K562 (cell line): ENCODE data around the gene ST6GALNAC3. TPM values are rescaled to one million over a fixed set of nuclear protein-coding genes. Genes with fewer than 3 reads are reported as not detected.
A peak's percentile ranks its signal among the peaks of the same experiment; 100 is the strongest.

Source experiments
- ATAC-seq: fragments of 200-7000 bp; cut with Tn5 transposase; 3 replicates; pipeline ENCODE4 v1.9.1; 2020; ENCODE audit warnings: moderate library complexity
- BruUV-seq: library from RNA; stranded (reverse); fragments of 400-500 nt; replicated peaks from 2 replicates; lab custom pipeline; 2021; lab: Mats Ljungman, UMichigan
- CTCF ChIA-PET: fragments of 300-600 bp; formaldehyde crosslinking; extraction: SDS; loops from one replicate; lab custom pipeline; 2021; ENCODE audit warnings: low intra/inter-chr PET ratio; lab: Yijun Ruan, JAX
- POLR2A ChIA-PET: fragments of 300-600, 350-650 bp; sonication (Branson Sonifier 250); formaldehyde crosslinking; extraction: SDS; loops from one replicate; lab custom pipeline; 2021; ENCODE audit warnings: antibody characterized with exemption, inconsistent platforms; lab: Yijun Ruan, JAX
- DNase-seq, 4 experiments: peaks; one replicate each; pipeline versions ENCODE4 v3.0.0 to v3.0.0-alpha.2; 2011 to 2018; ENCODE audit warnings: low spot score in 3 of 4, mixed read lengths in 3 of 4; ENCODE audit errors: extremely low read depth in 1 of 4
- FAIRE-seq: peaks from 2 replicates; lab custom pipeline; 2011; peaks lifted over from hg19 to GRCh38; lab: Jason Lieb, UNC
- H2AFZ ChIP-seq: 2 replicates; pipeline ENCODE4 v1.6.0; 2011; ENCODE audit warnings: low read depth, low read length, control low read depth, inconsistent platforms
- H3K27ac ChIP-seq: fragments of 200-600 bp; 3 replicates; pipeline ENCODE4 v1.8.0; 2011; ENCODE audit warnings: low read depth, mild to moderate bottlenecking, control low read depth, inconsistent platforms, low read length, moderate library complexity, mixed read lengths; ENCODE audit errors: extremely low read depth
- H3K27me3 ChIP-seq, 2 experiments: fragments of 300-600 bp in 1 of 2; 2 replicates in 1 of 2; 3 replicates in 1 of 2; pipeline versions ENCODE4 v1.6.0 to v1.8.0; 2011; ENCODE audit warnings: inconsistent platforms in 2 of 2, low read length in 2 of 2, mild to moderate bottlenecking in 1 of 2, mixed read lengths in 1 of 2, moderate library complexity in 1 of 2; ENCODE audit not compliant: control insufficient read depth in 2 of 2, insufficient read depth in 2 of 2
- H3K36me3 ChIP-seq: fragments of 300-600 bp; 3 replicates; pipeline ENCODE4 v1.8.0; 2011; ENCODE audit warnings: mild to moderate bottlenecking, low read length, inconsistent platforms; ENCODE audit not compliant: control insufficient read depth, insufficient read depth
- H3K4me1 ChIP-seq, 2 experiments: fragments of 200-600 bp in 1 of 2; replicated peaks in 1 of 2; 2 replicates in 1 of 2; 3 replicates in 1 of 2; pipeline versions ENCODE4 v1.5.1 to v1.8.0; 2011; ENCODE audit warnings: inconsistent platforms in 2 of 2, low read length in 2 of 2, mild to moderate bottlenecking in 1 of 2, mixed read lengths in 1 of 2, moderate library complexity in 1 of 2; ENCODE audit not compliant: control insufficient read depth in 2 of 2, insufficient read depth in 2 of 2
- H3K4me2 ChIP-seq: 2 replicates; pipeline ENCODE4 v1.6.1; 2011; ENCODE audit warnings: low read length, control low read depth, inconsistent platforms, mixed read lengths; ENCODE audit not compliant: insufficient read depth
- H3K4me3 ChIP-seq: fragments of 200-600 bp; sonication (generic), shearing (Covaris generic); 2 replicates; pipeline ENCODE4 v1.5.1; 2016; ENCODE audit warnings: control low read depth, inconsistent platforms
- H3K79me2 ChIP-seq: fragments of 200-600 bp; 3 replicates; pipeline ENCODE4 v1.8.0; 2011; ENCODE audit warnings: low read length, inconsistent platforms; ENCODE audit not compliant: control insufficient read depth, insufficient read depth
- H3K9ac ChIP-seq, 2 experiments: 2 replicates each; pipeline versions ENCODE4 v1.6.0 to v1.6.1; 2011; ENCODE audit warnings: low read depth in 2 of 2, low read length in 2 of 2, control low read depth in 1 of 2, inconsistent platforms in 1 of 2, mild to moderate bottlenecking in 1 of 2, mixed read lengths in 1 of 2; ENCODE audit not compliant: insufficient read depth in 1 of 2
- H3K9me1 ChIP-seq: one replicate; pipeline ENCODE4 v1.6.0; 2011; ENCODE audit warnings: inconsistent platforms, mild to moderate bottlenecking, low read length, moderate library complexity; ENCODE audit not compliant: control insufficient read depth, insufficient read depth
- H3K9me3 ChIP-seq: replicated peaks from 2 replicates; pipeline ENCODE4 v1.5.1; 2011; ENCODE audit warnings: low read depth, low read length, inconsistent platforms; ENCODE audit not compliant: control insufficient read depth, insufficient read depth
- H4K20me1 ChIP-seq: replicated peaks from 2 replicates; pipeline ENCODE4 v1.6.1; 2011; ENCODE audit warnings: low read length, inconsistent platforms, mixed read lengths; ENCODE audit not compliant: control insufficient read depth, insufficient read depth
- BDP1 ChIP-seq: IDR thresholded peaks from 3 replicates; pipeline ENCODE4 v1.6.1; 2011; ENCODE audit not compliant: insufficient read length, insufficient read depth
- EHMT2 ChIP-seq: fragments of 450-650 bp; IDR thresholded peaks from 2 replicates; pipeline ENCODE4 v1.6.1; 2018; ENCODE audit warnings: antibody characterized with exemption
- EP300 ChIP-seq: IDR thresholded peaks from 2 replicates; pipeline ENCODE4 v1.6.1; 2012; ENCODE audit warnings: low read length, improper control_type of control experiment
- FOXA1 ChIP-seq: fragments of 450-650 bp; IDR thresholded peaks from 2 replicates; pipeline ENCODE4 v1.6.1; 2016; ENCODE audit warnings: mild to moderate bottlenecking, borderline replicate concordance
- HDAC2 ChIP-seq: fragments of 450-650 bp; IDR thresholded peaks from 2 replicates; pipeline ENCODE4 v1.6.1; 2016; ENCODE audit warnings: mild to moderate bottlenecking
- IRF2 ChIP-seq: sonication (generic); formaldehyde crosslinking; IDR thresholded peaks from 2 replicates; pipeline ENCODE4 v1.8.1; 2022; ENCODE audit warnings: mild to moderate bottlenecking, missing genetic modification reagents
- KDM4B ChIP-seq, 2 experiments: fragments of 450-650 bp in 1 of 2; sonication (generic) in 1 of 2; IDR thresholded peaks; 2 replicates each; pipeline ENCODE4 v1.6.1; 2016 to 2017; ENCODE audit warnings: borderline replicate concordance in 2 of 2, antibody characterized with exemption in 1 of 2, low read depth in 1 of 2, mild to moderate bottlenecking in 1 of 2
- L3MBTL2 ChIP-seq: fragments of 450-650 bp; IDR thresholded peaks from 2 replicates; pipeline ENCODE4 v1.6.1; 2016; ENCODE audit warnings: mild to moderate bottlenecking, moderate library complexity
- MAFG ChIP-seq: fragments of 450-650 bp; conservative IDR thresholded peaks from 2 replicates; pipeline ENCODE4 v1.6.1; 2016; ENCODE audit warnings: missing genetic modification characterization, missing compliant biosample characterization
- NFRKB ChIP-seq: fragments of 450-650 bp; IDR thresholded peaks from 2 replicates; pipeline ENCODE4 v1.6.1; 2016; ENCODE audit warnings: low read depth
- SIX5 ChIP-seq, 2 experiments: IDR thresholded peaks; 2 replicates each; pipeline ENCODE4 v1.6.1; 2011; ENCODE audit warnings: low read length in 2 of 2, borderline replicate concordance in 1 of 2, low read depth in 1 of 2, mild to moderate bottlenecking in 1 of 2, moderate library complexity in 1 of 2; ENCODE audit not compliant: insufficient read depth in 1 of 2
- XRCC3 ChIP-seq: fragments of 450-650 bp; IDR thresholded peaks from 2 replicates; pipeline ENCODE4 v1.6.1; 2017; ENCODE audit warnings: mild to moderate bottlenecking, moderate library complexity
- ZFX ChIP-seq: sonication (generic); formaldehyde crosslinking; IDR thresholded peaks from 2 replicates; pipeline ENCODE4 v1.8.0; 2022; ENCODE audit warnings: mild to moderate bottlenecking, missing genetic modification reagents, moderate library complexity
- WGBS: fragments of 100-300 bp; shearing (Covaris generic); methylation state at CpG from one replicate; pipeline ENCODE4 v1.1.6; 2016; ENCODE audit warnings: low coverage, mixed read lengths; ENCODE audit not compliant: insufficient coverage; ENCODE audit errors: missing lambda C conversion rate; 5-methylcytosine and 5-hydroxymethylcytosine counted together
- in situ Hi-C: fragments of 300-500 bp; cut with MboI; formaldehyde crosslinking; loops from 4 replicates; pipeline ENCODE4 v1.15.0; 2018; ENCODE audit warnings: inconsistent platforms, mixed read lengths
- intact Hi-C: fragments of 100-400 bp; cut with micrococcal nuclease; formaldehyde crosslinking; loops from 2 replicates; pipeline ENCODE4 v1.14.2; 2022
- polyA plus RNA-seq, 8 experiments: library from polyadenylated mRNA; depleted of rRNA in 4 of 8; stranded (reverse) in 5 of 8; unstranded in 3 of 8; fragments of >200 nt; fragmentation: Nextera tagmentation in 2 of 8; fragmentation: Illumina TruSeq in 1 of 8; extraction: Ambion mirVana in 2 of 8; extraction: Trizol in 1 of 8; gene quantifications; 2 replicates each; pipeline versions ENCODE4 v1.2.1 to v1.2.3, GENCODE V29; 2011 to 2014; ENCODE audit warnings: inconsistent platforms in 1 of 8, missing spikeins in 1 of 8
- total RNA-seq, 7 experiments: library from RNA; depleted of rRNA in 6 of 7; stranded (reverse); fragments of >200 nt in 6 of 7; fragmentation: Illumina TruSeq in 2 of 7; extraction: Trizol in 2 of 7; gene quantifications; 2 replicates each; pipeline versions ENCODE4 v1.2.1 to v1.2.3, GENCODE V29; 2011 to 2021; ENCODE audit warnings: low replicate concordance in 1 of 7

Gene ST6GALNAC3
- total and polyA plus RNA-seq, 9 of the 15 experiments (the other 6 are each of a cell fraction or from before 2014, with no cell fraction given) = 0.04 to 0.29 (median 0.18) TPM; not detected in 6

- intact Hi-C loops = no loop called here
Measured at GRCh38 chr1:76601465-76601864, 526.9 kb downstream of the ST6GALNAC3 start.

GRCh38 chr1:76607717-76608116 is 533.2 kb downstream of the ST6GALNAC3 start:
- DNase-seq = peak in 2 of 4 experiments; percentile 2 to 12
- H3K27ac ChIP-seq = no peak overlapping the region
- H3K36me3 ChIP-seq = no peaks in the 10 kb centered on the region
- no peak overlapping the region for H3K4me2 ChIP-seq
- intact Hi-C loops = no loop called here
- no peak overlapping the region for H3K4me3 ChIP-seq
- no peaks in the 10 kb centered on the region for H3K9me1 ChIP-seq
- no peak for ATAC-seq
- 0% methylated on average over 3 of the region's 3 CpGs for WGBS
- no peaks in the 10 kb centered on the region for H3K27me3 ChIP-seq
- no peak overlapping the region for H3K9ac ChIP-seq
- H3K9me3 ChIP-seq = no peaks in the 10 kb centered on the region
- no peaks in the 10 kb centered on the region for H4K20me1 ChIP-seq
- ChIA-PET POLR2A (no interaction called here), CTCF (no interaction called here)
- no peak overlapping the region for H2AFZ ChIP-seq
- no peaks in the 10 kb centered on the region for H3K79me2 ChIP-seq
- H3K4me1 ChIP-seq = no peaks in the 10 kb centered on the region
- in situ Hi-C loops = no loop called here
- no peak for FAIRE-seq
- BruUV-seq = no TSS peak
- peak; percentile 16; the same call in 1 of the 2 replicates for TF ChIP-seq MAFG (tag)
- no peak for TF ChIP-seq FOXA1
- no peak for TF ChIP-seq EP300

More at GRCh38 chr1:76601465-76601864, 526.9 kb downstream of the ST6GALNAC3 start:
- H3K9ac ChIP-seq = no peak overlapping the region
- BruUV-seq = no TSS peak
- no peaks in the 10 kb centered on the region for H3K36me3 ChIP-seq
- 0% methylated on average over 2 of the region's 2 CpGs for WGBS
- H3K4me2 ChIP-seq = no peak overlapping the region
- CTCF ChIA-PET = no interaction called here
- no peak for TF ChIP-seq NFRKB
- no peak for TF ChIP-seq ZFX (CRISPR knock-in tag)
- TF ChIP-seq EHMT2 = no peak
- no peak for TF ChIP-seq HDAC2
- no peak for TF ChIP-seq L3MBTL2
- no peak for TF ChIP-seq SIX5 (IDR thresholded peaks at IDR 0.05; ENCODE audit: borderline replicate concordance in 1 of 2, insufficient read depth in 1 of 2, low read depth in 1 of 2, low read length in 2 of 2)
- no peak for TF ChIP-seq BDP1
- TF ChIP-seq IRF2 (CRISPR knock-in tag) = no peak
- TF ChIP-seq KDM4B (IDR thresholded peaks at IDR 0.05; ENCODE audit: borderline replicate concordance in 2 of 2, low read depth in 1 of 2) = no peak
- no peak for TF ChIP-seq XRCC3
- TF ChIP-seq, all 486 proteins: peak for 0
- Histone ChIP-seq H2AFZ (no peak overlapping the region), H3K27me3 (no peaks in the 10 kb centered on the region), H3K4me1 (no peaks in the 10 kb centered on the region), H3K79me2 (no peaks in the 10 kb centered on the region), H4K20me1 (no peaks in the 10 kb centered on the region), H3K9me3 (no peaks in the 10 kb centered on the region), H3K27ac (no peak overlapping the region), H3K4me3 (no peak overlapping the region), H3K9me1 (no peaks in the 10 kb centered on the region)
- no peak for ATAC-seq
- in situ Hi-C loops = no loop called here
- POLR2A ChIA-PET = no interaction called here
- FAIRE-seq = no peak
- DNase-seq = no peak
